Calu3 (cell line): Measurements from ENCODE around the gene LRRTM4. TPM values are rescaled to one million over a fixed set of nuclear protein-coding genes. Genes with fewer than 3 reads are reported as not detected.

Source experiments
- BruUV-seq: library from RNA; stranded (reverse); fragments of 400-500 nt; replicated peaks from 2 replicates; lab custom pipeline; 2021; lab: Mats Ljungman, UMichigan
- CTCF ChIA-PET: fragments of 300-600 bp; sonication (Branson Sonifier 250); formaldehyde crosslinking; loops from one replicate; lab custom pipeline; 2022; ENCODE audit warnings: antibody characterized with exemption; lab: Charles Lee
- DNase-seq: peaks from one replicate; pipeline ENCODE4 v3.0.0; 2022
- H3K27ac Mint-ChIP-seq: one replicate; pipeline ENCODE4 v1.8.0; 2022; ENCODE audit warnings: mixed read lengths; ENCODE audit not compliant: unreplicated experiment
- H3K27me3 Mint-ChIP-seq: one replicate; pipeline ENCODE4 v1.8.0; 2022; ENCODE audit warnings: mixed read lengths; ENCODE audit not compliant: unreplicated experiment
- H3K36me3 Mint-ChIP-seq: one replicate; pipeline ENCODE4 v1.8.0; 2022; ENCODE audit warnings: mild to moderate bottlenecking, moderate library complexity, mixed read lengths; ENCODE audit not compliant: insufficient read depth, unreplicated experiment
- H3K4me1 Mint-ChIP-seq: one replicate; pipeline ENCODE4 v1.8.0; 2022; ENCODE audit warnings: mild to moderate bottlenecking, low read depth, mixed read lengths; ENCODE audit not compliant: unreplicated experiment
- H3K4me3 Mint-ChIP-seq: one replicate; pipeline ENCODE4 v1.8.0; 2022; ENCODE audit warnings: mild to moderate bottlenecking, low read depth, moderate library complexity, mixed read lengths; ENCODE audit not compliant: unreplicated experiment
- H3K9me3 Mint-ChIP-seq: one replicate; pipeline ENCODE4 v1.8.0; 2022; ENCODE audit warnings: low read depth, mixed read lengths; ENCODE audit not compliant: unreplicated experiment
- CTCF ChIP-seq: fragments of 200-600 bp; IDR thresholded peaks from one replicate; pipeline ENCODE4 v1.8.0; 2022; ENCODE audit warnings: antibody characterized with exemption; ENCODE audit not compliant: unreplicated experiment
- intact Hi-C: fragments of 100-400 bp; cut with micrococcal nuclease; formaldehyde crosslinking; loops from one replicate; pipeline ENCODE4 v1.10.0; 2022; ENCODE audit not compliant: unreplicated experiment
- total RNA-seq: library from RNA; stranded (reverse); gene quantifications from 2 replicates; pipeline ENCODE4 v1.2.3, GENCODE V29; 2022

The LRRTM4 gene
- total RNA-seq, 1 experiment from 2014 or later, result not detected

GRCh38 chr2:77085561-77085960 lies 436.6 kb downstream of the LRRTM4 start:
- no peaks in the 10 kb centered on the region for H3K27me3 Mint-ChIP-seq
- H3K27ac Mint-ChIP-seq, result no peak overlapping the region
- no peak overlapping the region for H3K4me3 Mint-ChIP-seq
- H3K36me3 Mint-ChIP-seq, result no peaks in the 10 kb centered on the region
- CTCF ChIA-PET, result no interaction called here
- H3K4me1 Mint-ChIP-seq, result no peaks in the 10 kb centered on the region
- DNase-seq, result no peak
- intact Hi-C loops, result no loop called here
- no peak for TF ChIP-seq CTCF
- BruUV-seq, result no TSS peak
- H3K9me3 Mint-ChIP-seq, result peaks cover 14% of the 10 kb centered on the region

- CTCF ChIA-PET, result no interaction called here
- Mint-ChIP-seq H3K27me3 (no peaks in the 10 kb centered on the region), H3K4me1 (no peaks in the 10 kb centered on the region), H3K36me3 (no peaks in the 10 kb centered on the region), H3K9me3 (peaks cover 11% of the 10 kb centered on the region), H3K27ac (no peak overlapping the region), H3K4me3 (no peak overlapping the region)
- intact Hi-C loops, result no loop called here
- TF ChIP-seq CTCF, result no peak
- DNase-seq, result no peak
- no TSS peak for BruUV-seq
These were observed 440.6 kb downstream of the LRRTM4 start for GRCh38 chr2:77081597-77081996.

DNA sequence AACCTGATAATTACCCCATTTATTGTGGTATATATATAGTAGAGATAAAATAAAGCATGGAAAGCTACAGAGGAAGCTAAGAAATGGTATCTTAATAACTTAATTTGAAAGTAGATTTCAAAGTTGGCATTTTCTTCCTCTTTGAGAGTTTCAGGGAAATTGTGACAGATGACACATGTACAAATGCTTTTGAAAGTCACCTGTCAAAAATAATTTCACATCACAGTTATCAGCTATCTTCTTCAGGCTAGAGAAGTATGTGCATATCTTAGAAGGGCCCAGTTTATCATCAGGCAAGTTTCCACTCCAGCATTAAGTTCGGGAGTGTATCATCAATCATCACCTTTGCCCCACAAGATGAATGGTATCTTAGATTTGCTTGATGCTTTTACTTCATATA lies 457.9 kb downstream of the LRRTM4 start:
- Mint-ChIP-seq H3K4me1 (no peaks in the 10 kb centered on the region), H3K36me3 (no peaks in the 10 kb centered on the region), H3K27me3 (no peaks in the 10 kb centered on the region), H3K4me3 (no peak overlapping the region), H3K27ac (no peak overlapping the region), H3K9me3 (peaks cover 8% of the 10 kb centered on the region)
- no peak for TF ChIP-seq CTCF
- no TSS peak for BruUV-seq
- CTCF ChIA-PET, result no interaction called here
- intact Hi-C loops, result no loop called here
- DNase-seq, result no peak

DNA sequence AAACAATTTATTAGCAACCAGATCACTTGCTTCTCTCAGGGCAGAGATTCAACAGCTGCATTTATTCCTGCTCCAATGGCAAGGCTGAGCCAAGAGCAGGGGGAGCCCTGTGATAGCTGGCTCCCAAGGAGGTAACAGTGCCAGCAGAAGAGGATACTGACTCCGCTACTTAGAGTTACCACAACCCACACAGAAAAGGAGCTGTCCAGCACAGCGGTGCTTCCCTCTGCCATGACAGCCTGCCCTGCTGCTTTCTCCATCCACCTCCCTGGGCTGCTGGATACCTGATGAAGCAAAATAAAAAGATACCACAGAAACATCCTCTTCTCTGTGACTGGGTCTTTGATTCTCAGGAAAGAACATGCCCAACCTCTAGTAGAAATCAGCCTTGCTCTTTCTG lies 467.2 kb downstream of the LRRTM4 start:
- CTCF ChIA-PET, result no interaction called here
- DNase-seq, result no peak
- Mint-ChIP-seq H3K9me3 (no peaks in the 10 kb centered on the region), H3K4me3 (no peak overlapping the region), H3K27me3 (no peaks in the 10 kb centered on the region), H3K36me3 (no peaks in the 10 kb centered on the region), H3K27ac (no peak overlapping the region), H3K4me1 (no peaks in the 10 kb centered on the region)
- intact Hi-C loops, result no loop called here
- TF ChIP-seq CTCF, result no peak
- BruUV-seq, result no TSS peak
